ENCODE results near the gene LINGO4. TPM values are rescaled to one million over a fixed set of nuclear protein-coding genes. Genes with fewer than 3 reads are reported as not detected.

Gene LINGO4
- total RNA-seq, 1 experiment from 2014 or later: not detected

DNA sequence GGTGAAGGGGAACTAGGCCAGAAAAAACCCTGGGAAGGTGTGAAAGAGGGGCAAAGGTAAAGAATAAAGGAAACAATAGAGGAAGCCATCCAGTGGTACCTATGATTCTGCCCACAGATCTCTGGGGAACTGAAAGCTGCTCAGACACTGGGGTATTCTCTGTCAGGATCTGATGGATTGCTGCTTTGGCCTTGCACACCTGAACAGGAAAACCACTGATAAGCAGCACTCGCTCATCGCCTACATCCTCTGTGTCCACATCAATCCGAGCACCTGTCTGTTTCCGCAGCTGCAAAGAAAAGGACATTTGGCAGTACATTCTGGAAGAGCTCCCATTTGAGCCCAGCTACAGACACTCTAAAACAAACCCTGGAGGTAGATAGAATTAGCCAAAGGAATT is 25.4 kb downstream of the LINGO4 start:
- DNase-seq (ENCODE audit: low spot score): no peak
- Histone ChIP-seq H3K27ac (ENCODE audit: low read depth, low read length, poor library complexity, severe bottlenecking) (no peak overlapping the region), H3K27me3 (replicated peaks; ENCODE audit: insufficient read depth, low read depth, low read length, poor library complexity) (peaks cover 10% of the 10 kb centered on the region), H3K36me3 (ENCODE audit: insufficient read depth, low read length, poor library complexity, severe bottlenecking) (no peaks in the 10 kb centered on the region), H3K4me3 (ENCODE audit: low read depth, low read length, poor library complexity, severe bottlenecking) (no peak overlapping the region), H3K9me3 (ENCODE audit: low read depth, low read length, poor library complexity, severe bottlenecking) (no peaks in the 10 kb centered on the region), H3K4me1 (ENCODE audit: insufficient read depth, low read length, poor library complexity, severe bottlenecking) (no peaks in the 10 kb centered on the region)
- POLR2A ChIA-PET (ENCODE audit: low non-redundant PET): no interaction called here
- no TSS peak for BruUV-seq (replicated peaks)
- CTCF ChIA-PET: no interaction called here
- TF ChIP-seq, protein P1, sequence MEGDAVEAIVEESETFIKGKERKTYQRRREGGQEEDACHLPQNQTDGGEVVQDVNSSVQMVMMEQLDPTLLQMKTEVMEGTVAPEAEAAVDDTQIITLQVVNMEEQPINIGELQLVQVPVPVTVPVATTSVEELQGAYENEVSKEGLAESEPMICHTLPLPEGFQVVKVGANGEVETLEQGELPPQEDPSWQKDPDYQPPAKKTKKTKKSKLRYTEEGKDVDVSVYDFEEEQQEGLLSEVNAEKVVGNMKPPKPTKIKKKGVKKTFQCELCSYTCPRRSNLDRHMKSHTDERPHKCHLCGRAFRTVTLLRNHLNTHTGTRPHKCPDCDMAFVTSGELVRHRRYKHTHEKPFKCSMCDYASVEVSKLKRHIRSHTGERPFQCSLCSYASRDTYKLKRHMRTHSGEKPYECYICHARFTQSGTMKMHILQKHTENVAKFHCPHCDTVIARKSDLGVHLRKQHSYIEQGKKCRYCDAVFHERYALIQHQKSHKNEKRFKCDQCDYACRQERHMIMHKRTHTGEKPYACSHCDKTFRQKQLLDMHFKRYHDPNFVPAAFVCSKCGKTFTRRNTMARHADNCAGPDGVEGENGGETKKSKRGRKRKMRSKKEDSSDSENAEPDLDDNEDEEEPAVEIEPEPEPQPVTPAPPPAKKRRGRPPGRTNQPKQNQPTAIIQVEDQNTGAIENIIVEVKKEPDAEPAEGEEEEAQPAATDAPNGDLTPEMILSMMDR (conservative IDR thresholded peaks at IDR 0.05; ENCODE audit: low read depth, low read length): no peak
- TF ChIP-seq EZH2 (IDR thresholded peaks at IDR 0.05; ENCODE audit: borderline replicate concordance, low read depth, low read length, poor library complexity, severe bottlenecking): no peak
- intact Hi-C loops (cut with micrococcal nuclease; ENCODE audit: unreplicated experiment): no loop called here

DNA sequence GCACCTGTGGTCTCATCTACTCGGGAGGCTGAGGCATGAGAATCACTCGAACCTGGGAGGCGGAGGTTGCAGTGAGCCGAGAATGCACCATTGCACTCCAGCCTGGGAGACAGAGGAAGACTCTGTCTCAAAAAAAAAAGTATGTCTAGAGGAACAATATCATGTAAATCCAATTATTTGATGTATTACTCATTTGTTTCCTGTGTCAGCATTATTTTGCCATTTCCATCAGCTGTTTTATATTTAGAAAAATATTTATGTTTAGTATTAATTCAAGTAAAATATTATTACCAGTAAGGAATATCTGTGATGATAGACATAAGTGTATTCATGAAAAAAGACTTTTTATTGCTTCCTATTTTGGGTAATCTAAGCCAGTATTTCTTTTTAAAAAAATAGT is 27.9 kb downstream of the LINGO4 start:
- Histone ChIP-seq H3K27ac (ENCODE audit: low read depth, low read length, poor library complexity, severe bottlenecking) (no peak overlapping the region), H3K27me3 (replicated peaks; ENCODE audit: insufficient read depth, low read depth, low read length, poor library complexity) (no peaks in the 10 kb centered on the region), H3K36me3 (ENCODE audit: insufficient read depth, low read length, poor library complexity, severe bottlenecking) (no peaks in the 10 kb centered on the region), H3K4me1 (ENCODE audit: insufficient read depth, low read length, poor library complexity, severe bottlenecking) (no peaks in the 10 kb centered on the region), H3K9me3 (ENCODE audit: low read depth, low read length, poor library complexity, severe bottlenecking) (no peaks in the 10 kb centered on the region), H3K4me3 (ENCODE audit: low read depth, low read length, poor library complexity, severe bottlenecking) (no peak overlapping the region)
- CTCF ChIA-PET: no interaction called here
- TF ChIP-seq, protein P1 (conservative IDR thresholded peaks at IDR 0.05; ENCODE audit: low read depth, low read length): no peak
- TF ChIP-seq EZH2 (IDR thresholded peaks at IDR 0.05; ENCODE audit: borderline replicate concordance, low read depth, low read length, poor library complexity, severe bottlenecking): no peak
- intact Hi-C loops (cut with micrococcal nuclease; ENCODE audit: unreplicated experiment): no loop called here
- DNase-seq (ENCODE audit: low spot score): no peak
- POLR2A ChIA-PET (ENCODE audit: low non-redundant PET): no interaction called here
- no TSS peak for BruUV-seq (replicated peaks)

DNA sequence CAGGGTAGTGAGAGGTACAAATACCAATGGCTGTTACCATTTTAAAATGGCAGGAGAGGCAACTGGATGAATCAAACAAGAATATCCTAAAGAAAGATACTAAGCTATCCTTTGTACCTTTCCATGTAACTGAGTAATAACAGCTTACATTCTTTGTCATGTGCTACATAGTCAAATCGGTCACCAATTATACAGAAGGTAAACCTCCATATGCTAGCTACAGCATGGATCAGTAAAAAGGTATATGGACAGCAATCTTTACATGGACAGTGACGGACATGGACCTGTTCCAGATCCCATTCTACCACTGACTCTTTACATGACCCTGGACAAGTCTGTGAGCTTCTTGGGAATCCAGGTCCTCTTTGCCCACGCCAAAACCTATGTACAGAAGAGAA is 28.6 kb downstream of the LINGO4 start:
- H3K4me1 ChIP-seq (ENCODE audit: insufficient read depth, low read length, poor library complexity, severe bottlenecking): no peaks in the 10 kb centered on the region
- no peaks in the 10 kb centered on the region for H3K27me3 ChIP-seq (replicated peaks; ENCODE audit: insufficient read depth, low read depth, low read length, poor library complexity)
- ChIA-PET POLR2A (ENCODE audit: low non-redundant PET) (interaction anchor here (0.7 kb wide), 1 partner anchor 73 kb away, joined by 3 read pairs; no protein-coding TSS in a partner anchor), CTCF (no interaction called here)
- H3K9me3 ChIP-seq (ENCODE audit: low read depth, low read length, poor library complexity, severe bottlenecking): no peaks in the 10 kb centered on the region
- no peaks in the 10 kb centered on the region for H3K36me3 ChIP-seq (ENCODE audit: insufficient read depth, low read length, poor library complexity, severe bottlenecking)
- intact Hi-C loops (cut with micrococcal nuclease; ENCODE audit: unreplicated experiment): no loop called here
- H3K27ac ChIP-seq (ENCODE audit: low read depth, low read length, poor library complexity, severe bottlenecking): no peak overlapping the region
- no peak for TF ChIP-seq EZH2 (IDR thresholded peaks at IDR 0.05; ENCODE audit: borderline replicate concordance, low read depth, low read length, poor library complexity, severe bottlenecking)
- TF ChIP-seq, protein P1 (conservative IDR thresholded peaks at IDR 0.05; ENCODE audit: low read depth, low read length): no peak
- H3K4me3 ChIP-seq (ENCODE audit: low read depth, low read length, poor library complexity, severe bottlenecking): no peak overlapping the region
- DNase-seq (ENCODE audit: low spot score): no peak
- BruUV-seq (replicated peaks): no TSS peak
